Endothelial cell of umbilical vein (primary cell): ENCODE results near the gene PCDHGA5. TPM values are rescaled to one million over a fixed set of nuclear protein-coding genes. Genes with fewer than 3 reads are reported as not detected.
"Not testable (repeated sequence)": the region's sequence is repeated elsewhere in the genome, so short reads cannot be mapped to it uniquely, and the experiment has no call there.

Source experiments
- BruUV-seq: library from RNA; stranded (reverse); fragments of 400-500 nt; replicated peaks from 2 replicates; lab custom pipeline; 2021; lab: Mats Ljungman, UMichigan
- CTCF ChIA-PET: fragments of 300-600, 350-600 bp; sonication (Branson Sonifier 250); formaldehyde crosslinking; loops from one replicate; lab custom pipeline; 2021; ENCODE audit warnings: antibody characterized with exemption, inconsistent platforms; lab: Charles Lee
- POLR2A ChIA-PET: fragments of 300-600, 350-600 bp; sonication (Branson Sonifier 250); formaldehyde crosslinking; loops from one replicate; lab custom pipeline; 2021; ENCODE audit warnings: antibody characterized with exemption, inconsistent platforms; lab: Charles Lee
- DNase-seq: peaks from one replicate; pipeline ENCODE4 v3.0.0-alpha.2; 2011; ENCODE audit warnings: low read depth, low spot score
- FAIRE-seq: peaks from 2 replicates; lab custom pipeline; 2011; peaks lifted over from hg19 to GRCh38; lab: Jason Lieb, UNC
- H2AFZ ChIP-seq: 2 replicates; pipeline ENCODE4 v1.6.0; 2012; ENCODE audit warnings: low read depth, low read length, control low read depth, inconsistent platforms
- H3K27ac ChIP-seq: 2 replicates; pipeline ENCODE4 v1.5.1; 2011; ENCODE audit warnings: low read depth, mild to moderate bottlenecking, control low read depth, low read length, moderate library complexity; ENCODE audit not compliant: insufficient read depth
- H3K27me3 ChIP-seq, 2 experiments: 2 replicates each; pipeline versions ENCODE4 v1.6.0 to v1.6.1; 2011; ENCODE audit warnings: low read length in 2 of 2, mixed read lengths in 1 of 2; ENCODE audit not compliant: control insufficient read depth in 2 of 2, insufficient read depth in 2 of 2
- H3K36me3 ChIP-seq, 2 experiments: 2 replicates in 1 of 2; 3 replicates in 1 of 2; pipeline ENCODE4 v1.5.1; 2011; ENCODE audit warnings: low read length in 2 of 2, mild to moderate bottlenecking in 1 of 2, moderate library complexity in 1 of 2; ENCODE audit not compliant: control insufficient read depth in 2 of 2, insufficient read depth in 2 of 2; ENCODE audit errors: extremely low read depth in 1 of 2
- H3K4me1 ChIP-seq: 3 replicates; pipeline ENCODE4 v1.5.1; 2011; ENCODE audit warnings: mild to moderate bottlenecking, low read length; ENCODE audit not compliant: control insufficient read depth, insufficient read depth; ENCODE audit errors: extremely low read depth
- H3K4me2 ChIP-seq: 2 replicates; pipeline ENCODE4 v1.6.1; 2011; ENCODE audit warnings: low read length, control low read depth, mixed read lengths; ENCODE audit not compliant: insufficient read depth
- H3K4me3 ChIP-seq, 3 experiments: fragments of 200-600 bp in 1 of 3; sonication (generic), shearing (Covaris generic) in 1 of 3; replicated peaks in 1 of 3; 2 replicates each; pipeline ENCODE4 v1.5.1; 2011 to 2016; ENCODE audit warnings: control low read depth in 3 of 3, low read length in 3 of 3, mild to moderate bottlenecking in 2 of 3, inconsistent platforms in 1 of 3, low read depth in 1 of 3, moderate library complexity in 1 of 3; ENCODE audit not compliant: insufficient read depth in 1 of 3
- H3K79me2 ChIP-seq: 2 replicates; pipeline ENCODE4 v1.6.0; 2012; ENCODE audit warnings: low read length, inconsistent platforms; ENCODE audit not compliant: control insufficient read depth, insufficient read depth
- H3K9ac ChIP-seq: replicated peaks from 2 replicates; pipeline ENCODE3; 2011; ENCODE audit warnings: low read length, control low read depth; ENCODE audit not compliant: insufficient read depth; ENCODE audit errors: extremely low read depth
- H3K9me1 ChIP-seq: replicated peaks from 3 replicates; pipeline ENCODE4 v1.6.0; 2011; ENCODE audit warnings: mild to moderate bottlenecking, low read length; ENCODE audit not compliant: control insufficient read depth, insufficient read depth; ENCODE audit errors: extremely low read depth
- H3K9me3 ChIP-seq: replicated peaks from 2 replicates; pipeline ENCODE4 v1.5.1; 2012; ENCODE audit warnings: low read length, inconsistent platforms; ENCODE audit not compliant: control insufficient read depth, insufficient read depth
- H4K20me1 ChIP-seq: replicated peaks from 2 replicates; pipeline ENCODE3; 2011; ENCODE audit warnings: mild to moderate bottlenecking, low read length; ENCODE audit not compliant: control insufficient read depth, insufficient read depth; ENCODE audit errors: extremely low read depth
- CTCF ChIP-seq, 2 donors: IDR thresholded peaks; 1 replicate in 1 of 2; 2 replicates in 1 of 2; pipeline ENCODE4 v1.5.1; 2011; ENCODE audit warnings: low read length in 2 of 2, mild to moderate bottlenecking in 2 of 2, moderate library complexity in 2 of 2, control low read depth in 1 of 2, inconsistent platforms in 1 of 2, low read depth in 1 of 2; ENCODE audit not compliant: insufficient read depth in 1 of 2; ENCODE audit errors: extremely low read depth in 1 of 2
- EZH2 ChIP-seq: IDR thresholded peaks from 2 replicates; pipeline ENCODE4 v1.6.1; 2012; ENCODE audit warnings: borderline replicate concordance, low read depth, mild to moderate bottlenecking, moderate library complexity, low read length, inconsistent platforms; ENCODE audit not compliant: severe bottlenecking
- FOS ChIP-seq: IDR thresholded peaks from 2 replicates; pipeline ENCODE4 v1.6.1; 2011; ENCODE audit warnings: mild to moderate bottlenecking, low read length, moderate library complexity, borderline replicate concordance; ENCODE audit not compliant: insufficient read depth
- GATA2 ChIP-seq: IDR thresholded peaks from 2 replicates; pipeline ENCODE4 v1.7.0; 2011; ENCODE audit warnings: low read depth, mild to moderate bottlenecking, moderate library complexity, mixed read lengths, low read length; ENCODE audit not compliant: insufficient read length, insufficient read depth
- dilution Hi-C: fragments of 300-500 bp; cut with MboI; formaldehyde crosslinking; loops from one replicate; pipeline ENCODE4 v1.15.0; 2019; ENCODE audit warnings: low sequenced_read_pairs; ENCODE audit not compliant: extremely low pct_ligation_motif_present
- intact Hi-C: fragments of 100-400 bp; cut with micrococcal nuclease; formaldehyde crosslinking; loops from one replicate; pipeline ENCODE4 v1.10.0; 2022
- polyA plus RNA-seq, 4 experiments: library from polyadenylated mRNA; depleted of rRNA in 3 of 4; stranded (reverse) in 3 of 4; unstranded in 1 of 4; fragments of >200 nt; gene quantifications; 2 replicates each; pipeline versions ENCODE4 v1.2.1 to v1.2.3, GENCODE V29; 2011 to 2012; ENCODE audit warnings: missing spikeins in 1 of 4
- total RNA-seq: library from RNA; stranded (reverse); gene quantifications from 2 replicates; pipeline ENCODE4 v1.2.3, GENCODE V29; 2021

PCDHGA5 gene
- total and polyA plus RNA-seq, 2 donors (not counting 3 experiments of a cell fraction or from before 2014, with no cell fraction given): 0.36 to 0.93 TPM

GRCh38 chr5:141375444-141376155, 11.6 kb downstream of the PCDHGA5 start:
- H3K36me3 ChIP-seq, H3K9me1 ChIP-seq, H3K79me2 ChIP-seq, H2AFZ ChIP-seq, dilution Hi-C loops, H3K27ac ChIP-seq, POLR2A ChIA-PET, H3K9ac ChIP-seq, H3K9me3 ChIP-seq, H3K4me3 ChIP-seq, H3K4me2 ChIP-seq, H4K20me1 ChIP-seq, FAIRE-seq, intact Hi-C loops, BruUV-seq, DNase-seq, H3K4me1 ChIP-seq: not testable (repeated sequence)
- CTCF ChIA-PET: interaction anchor here (1.4 to 3.2 kb wide), 3 partner anchors 7 to 188 kb away, joined by 4 to 41 read pairs (median 10); partner anchors contain the start of gene PCDHGA7
- TF ChIP-seq EZH2: peak; percentile 9
- peaks cover 30 to 67% of the 10 kb centered on the region in 2 experiments for H3K27me3 ChIP-seq

- TF ChIP-seq FOS: no peak
- peak; percentile 44 for TF ChIP-seq EZH2
- no peak for TF ChIP-seq GATA2
- TF ChIP-seq CTCF (IDR thresholded peaks at IDR 0.05; ENCODE audit: extremely low read depth in 1 of 2, insufficient read depth in 1 of 2, low read depth in 1 of 2, low read length in 2 of 2): peak; percentile 26 to 35
- H3K27ac ChIP-seq: no peak within 1 kb of the TSS
- FAIRE-seq: peak; percentile 76
- peaks cover 29 to 61% of the 10 kb centered on the region in 2 experiments for H3K27me3 ChIP-seq
- intact Hi-C loops (no loop called here), dilution Hi-C loops (no loop called here)
- H3K4me3 ChIP-seq: peak within 1 kb of the TSS in 2 of 3 experiments; percentile 11 to 39
- no peaks in the 10 kb centered on the region for H4K20me1 ChIP-seq
- BruUV-seq: no TSS peak
- H3K9ac ChIP-seq: no peak within 1 kb of the TSS
- H3K4me1 ChIP-seq: no peaks in the 10 kb centered on the region
- peak; percentile 34 for DNase-seq
- peak within 1 kb of the TSS; percentile 22 for H3K4me2 ChIP-seq
- CTCF ChIA-PET: interaction anchor here (0.8 to 3.6 kb wide), 12 partner anchors 9 to 185 kb away, joined by 3 to 21 read pairs (median 6); partner anchors contain the start of genes PCDHGA1, PCDHGA11, PCDHGA12 and PCDHGA2
- no peaks in the 10 kb centered on the region for H3K79me2 ChIP-seq
- no peaks in the 10 kb centered on the region for H3K36me3 ChIP-seq
- peak within 1 kb of the TSS; percentile 56 for H2AFZ ChIP-seq
- no peaks in the 10 kb centered on the region for H3K9me3 ChIP-seq
- POLR2A ChIA-PET: no interaction called here
- no peaks in the 10 kb centered on the region for H3K9me1 ChIP-seq
Observed at GRCh38 chr5:141382469-141383294, 18.7 kb downstream of the PCDHGA5 start, which contains the start of gene PCDHGA7. Gene PCDHGA7 (plus strand): TSS chr5:141382742. CDS start chr5:141382900, 158 bp downstream.
